Measurements from ENCODE around the gene GOLGB1.

Gene GOLGB1

DNA sequence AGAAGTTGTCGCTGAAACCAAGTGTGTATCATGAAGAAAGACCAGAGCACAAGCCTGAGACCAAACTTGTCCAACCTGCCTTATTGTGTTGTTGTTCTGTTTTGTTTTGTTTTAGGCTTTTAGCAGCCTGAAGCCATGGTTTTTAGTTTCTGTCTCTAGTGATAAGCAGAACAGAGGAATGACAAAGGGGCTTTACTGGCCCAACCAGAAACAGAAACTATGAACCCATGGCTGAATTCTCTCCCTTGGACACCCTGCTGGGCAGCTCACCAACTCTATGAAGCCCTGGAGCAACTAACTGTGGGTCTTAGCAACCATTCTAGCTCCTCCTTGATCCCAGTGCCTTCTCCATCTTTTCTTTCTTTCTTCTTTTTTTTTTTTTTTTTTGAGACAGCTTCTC is 119.2 kb downstream of the GOLGB1 start:
- no peak overlapping the region for H3K4me3 ChIP-seq (ENCODE audit: low read depth, low read length)
- no peak for TF ChIP-seq CTCF (conservative IDR thresholded peaks at IDR 0.05; ENCODE audit: low read depth, low read length)
- no peak for DNase-seq (ENCODE audit: low read depth)

DNA sequence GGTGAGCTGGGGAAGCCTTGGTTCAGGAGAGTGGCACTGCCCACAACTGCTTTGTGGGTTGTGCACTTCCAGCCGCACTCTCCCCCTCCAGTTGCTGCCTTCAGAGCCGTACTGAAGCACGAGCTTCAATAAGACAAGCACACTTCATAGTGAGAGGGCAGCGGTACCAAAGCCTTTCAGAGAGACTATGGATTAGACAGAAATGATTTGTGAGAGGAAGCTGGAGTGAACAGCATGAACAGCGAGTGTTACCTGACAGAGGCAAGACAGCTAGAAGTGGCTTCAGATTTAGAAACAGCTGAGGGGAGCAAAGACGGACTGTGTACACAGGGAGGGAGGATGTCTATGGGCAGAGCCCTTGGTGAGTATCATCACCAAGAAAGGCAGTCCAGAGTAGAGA is 119.9 kb downstream of the GOLGB1 start:
- DNase-seq (ENCODE audit: low read depth): no peak
- no peak overlapping the region for H3K4me3 ChIP-seq (ENCODE audit: low read depth, low read length)
- TF ChIP-seq CTCF (conservative IDR thresholded peaks at IDR 0.05; ENCODE audit: low read depth, low read length): no peak

- no peak for TF ChIP-seq CTCF (conservative IDR thresholded peaks at IDR 0.05; ENCODE audit: low read depth, low read length)
- no peak overlapping the region for H3K4me3 ChIP-seq (ENCODE audit: low read depth, low read length)
- DNase-seq (ENCODE audit: low read depth): no peak
Observed at GRCh38 chr3:121627622-121628021, 121.9 kb downstream of the GOLGB1 start.

GRCh38 chr3:121627211-121627610 is 122.3 kb downstream of the GOLGB1 start:
- no peak for DNase-seq (ENCODE audit: low read depth)
- no peak overlapping the region for H3K4me3 ChIP-seq (ENCODE audit: low read depth, low read length)
- no peak for TF ChIP-seq CTCF (conservative IDR thresholded peaks at IDR 0.05; ENCODE audit: low read depth, low read length)

GRCh38 chr3:121626495-121626894 is 123.0 kb downstream of the GOLGB1 start:
- DNase-seq (ENCODE audit: low read depth): no peak
- no peak overlapping the region for H3K4me3 ChIP-seq (ENCODE audit: low read depth, low read length)
- no peak for TF ChIP-seq CTCF (conservative IDR thresholded peaks at IDR 0.05; ENCODE audit: low read depth, low read length)

- H3K4me3 ChIP-seq (ENCODE audit: low read depth, low read length): no peak overlapping the region
- no peak for DNase-seq (ENCODE audit: low read depth)
- TF ChIP-seq CTCF (conservative IDR thresholded peaks at IDR 0.05; ENCODE audit: low read depth, low read length): no peak
Observed at GRCh38 chr3:121624147-121624899, 125.2 kb downstream of the GOLGB1 start.

GRCh38 chr3:121621491-121621890 is 128.1 kb downstream of the GOLGB1 start:
- no peak for TF ChIP-seq CTCF (conservative IDR thresholded peaks at IDR 0.05; ENCODE audit: low read depth, low read length)
- no peak overlapping the region for H3K4me3 ChIP-seq (ENCODE audit: low read depth, low read length)

More at GRCh38 chr3:121621491-121621890, 128.1 kb downstream of the GOLGB1 start:
- no peak for DNase-seq (ENCODE audit: low read depth)
